OCI-LY1 (cell line): ENCODE measurements around the gene GSG1.

Source experiments
- H2AFZ ChIP-seq: fragments of 200-600 bp; sonication (generic), shearing (Covaris generic); 2 replicates; pipeline ENCODE4 v1.6.0; 2014; ENCODE audit warnings: antibody characterized with exemption, mild to moderate bottlenecking, low read length
- H3F3A ChIP-seq: fragments of 200-600 bp; sonication (generic), shearing (Covaris generic); 2 replicates; pipeline ENCODE4 v1.6.0; 2014; ENCODE audit warnings: mild to moderate bottlenecking, antibody characterized with exemption, low read length, moderate library complexity; ENCODE audit not compliant: insufficient read depth
- H3K27ac ChIP-seq: fragments of 200-600 bp; sonication (generic); 2 replicates; pipeline ENCODE4 v1.5.1; 2014; ENCODE audit warnings: low read length, mixed run types, mild to moderate bottlenecking, low read depth; ENCODE audit not compliant: poor library complexity, severe bottlenecking
- H3K27me3 ChIP-seq: fragments of 200-600 bp; sonication (generic); 2 replicates; pipeline ENCODE4 v1.6.0; 2014; ENCODE audit warnings: antibody characterized with exemption, mild to moderate bottlenecking, low read length, moderate library complexity; ENCODE audit not compliant: insufficient read depth
- H3K36me3 ChIP-seq: fragments of 200-600 bp; sonication (generic); 2 replicates; pipeline ENCODE4 v1.6.1; 2014; ENCODE audit warnings: mild to moderate bottlenecking, antibody characterized with exemption, low read length, moderate library complexity, mixed read lengths; ENCODE audit not compliant: insufficient read depth
- H3K4me1 ChIP-seq: fragments of 200-600 bp; sonication (generic); 2 replicates; pipeline ENCODE4 v1.5.1; 2014; ENCODE audit warnings: mild to moderate bottlenecking, low read length, moderate library complexity; ENCODE audit not compliant: insufficient read depth, severe bottlenecking
- H3K4me2 ChIP-seq: fragments of 200-600 bp; sonication (generic), shearing (Covaris generic); 2 replicates; pipeline ENCODE4 v1.6.1; 2014; ENCODE audit warnings: low read length
- H3K4me3 ChIP-seq: fragments of 200-600 bp; sonication (generic); 2 replicates; pipeline ENCODE4 v1.5.1; 2014; ENCODE audit warnings: low read length, low read depth, mild to moderate bottlenecking, mixed read lengths; ENCODE audit not compliant: poor library complexity, severe bottlenecking
- H3K79me2 ChIP-seq: fragments of 200-600 bp; shearing (Covaris generic); 2 replicates; pipeline ENCODE4 v1.6.1; 2016; ENCODE audit warnings: mixed run types, low read length, mixed read lengths; ENCODE audit not compliant: insufficient read depth
- H3K9ac ChIP-seq: fragments of 200-600 bp; sonication (generic), shearing (Covaris generic); 2 replicates; pipeline ENCODE4 v1.6.1; 2014; ENCODE audit warnings: mild to moderate bottlenecking, low read length, mixed read lengths
- H3K9me2 ChIP-seq: fragments of 200-600 bp; sonication (generic), shearing (Covaris generic); 2 replicates; pipeline ENCODE4 v1.6.1; 2014; ENCODE audit warnings: low read depth, mild to moderate bottlenecking, low read length, mixed read lengths
- H3K9me3 ChIP-seq: fragments of 200-600 bp; shearing (Covaris generic); 2 replicates; pipeline ENCODE4 v1.6.1; 2014; ENCODE audit warnings: low read length, mixed read lengths
- H4K20me1 ChIP-seq: fragments of 200-600 bp; sonication (generic), shearing (Covaris generic); 2 replicates; pipeline ENCODE4 v1.6.0; 2016; ENCODE audit warnings: mild to moderate bottlenecking, low read length; ENCODE audit not compliant: insufficient read depth
- CTCF ChIP-seq: fragments of 200-600 bp; sonication (generic), shearing (Covaris generic); IDR thresholded peaks from 2 replicates; pipeline ENCODE4 v1.5.1; 2017; ENCODE audit warnings: mild to moderate bottlenecking, antibody characterized with exemption, low read length, moderate library complexity, mixed read lengths
- EZH2 ChIP-seq: fragments of 200-600 bp; sonication (generic), shearing (Covaris generic); IDR thresholded peaks from 2 replicates; pipeline ENCODE4 v1.8.0; 2017; ENCODE audit warnings: borderline replicate concordance, mixed run types, mild to moderate bottlenecking, antibody characterized with exemption, low read length, moderate library complexity, mixed read lengths

GSG1 gene

GRCh38 chr12:13101821-13102375 is 1.6 kb downstream of the GSG1 start:
- Histone ChIP-seq H3F3A (no peaks in the 10 kb centered on the region), H2AFZ (no peak overlapping the region), H3K9me2 (no peaks in the 10 kb centered on the region), H3K4me1 (peaks cover 44% of the 10 kb centered on the region), H3K4me2 (peak overlapping the region; percentile 74), H3K4me3 (peak overlapping the region; percentile 65), H4K20me1 (no peaks in the 10 kb centered on the region), H3K9ac (peak overlapping the region; percentile 51; the same call in 1 of the 2 replicates), H3K27me3 (no peaks in the 10 kb centered on the region), H3K9me3 (no peaks in the 10 kb centered on the region), H3K27ac (no peak overlapping the region), H3K79me2 (no peaks in the 10 kb centered on the region), H3K36me3 (no peaks in the 10 kb centered on the region)
- no peak for TF ChIP-seq CTCF
- no peak for TF ChIP-seq EZH2

- Histone ChIP-seq H4K20me1 (no peaks in the 10 kb centered on the region), H3K9me3 (no peaks in the 10 kb centered on the region), H3K36me3 (no peaks in the 10 kb centered on the region), H3K27me3 (no peaks in the 10 kb centered on the region), H3K27ac (no peak overlapping the region), H3K9me2 (no peaks in the 10 kb centered on the region), H3K4me1 (peaks cover 44% of the 10 kb centered on the region), H3K4me3 (peak overlapping the region; percentile 65), H3K79me2 (no peaks in the 10 kb centered on the region), H3K9ac (peak overlapping the region; percentile 51; the same call in 1 of the 2 replicates), H3F3A (no peaks in the 10 kb centered on the region), H3K4me2 (peak overlapping the region; percentile 74), H2AFZ (0 out of 2 replicates have a peak overlapping the region, but pooled peaks have one; percentile 1)
- TF ChIP-seq EZH2 = no peak
- no peak for TF ChIP-seq CTCF
Observed at GRCh38 chr12:13100882-13101769, 2.3 kb downstream of the GSG1 start.

GRCh38 chr12:13100605-13100881 is 2.9 kb downstream of the GSG1 start:
- Histone ChIP-seq H4K20me1 (no peaks in the 10 kb centered on the region), H3K9ac (peak overlapping the region; percentile 30; the same call in 1 of the 2 replicates), H3K9me3 (no peaks in the 10 kb centered on the region), H3F3A (no peaks in the 10 kb centered on the region), H2AFZ (0 out of 2 replicates have a peak overlapping the region, but pooled peaks have one; percentile 1), H3K79me2 (no peaks in the 10 kb centered on the region), H3K36me3 (no peaks in the 10 kb centered on the region), H3K4me1 (peaks cover 44% of the 10 kb centered on the region), H3K4me3 (peak overlapping the region; percentile 65), H3K9me2 (no peaks in the 10 kb centered on the region), H3K27ac (no peak overlapping the region), H3K4me2 (peak overlapping the region; percentile 74), H3K27me3 (no peaks in the 10 kb centered on the region)
- TF ChIP-seq CTCF = no peak
- no peak for TF ChIP-seq EZH2
